Measurements from ENCODE around the gene ZNF41. TPM values are rescaled to one million over a fixed set of nuclear protein-coding genes. Genes with fewer than 3 reads are reported as not detected.

Gene ZNF41
- total and polyA plus RNA-seq, 2 experiments from 2014 or later, result 2.0 to 6.3 TPM

DNA sequence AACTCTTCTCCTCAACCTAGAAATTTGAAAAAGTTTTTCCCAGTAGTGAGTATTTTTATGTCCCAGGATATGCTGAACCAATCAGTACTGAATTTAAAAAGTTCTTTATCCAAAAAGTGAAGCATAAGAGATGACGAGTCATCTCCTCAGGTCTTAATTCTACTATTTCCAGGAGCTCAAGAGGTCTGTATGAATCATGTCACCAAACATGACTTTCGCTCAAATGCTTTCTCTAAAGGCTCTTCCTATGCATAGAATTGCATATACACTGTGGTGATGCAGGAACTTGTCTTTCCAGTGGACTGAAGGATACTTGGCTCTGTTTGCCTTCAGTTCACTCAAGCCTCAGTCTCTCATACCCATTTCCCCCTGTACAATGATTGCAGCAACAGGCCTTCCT lies 36.1 kb downstream of the ZNF41 start:
- Histone ChIP-seq H3K4me3 (no peak overlapping the region), H3K27me3 (ENCODE audit: insufficient read depth) (no peaks in the 10 kb centered on the region), H3K36me3 (ENCODE audit: insufficient read depth) (peaks cover 4% of the 10 kb centered on the region), H2AFZ (no peak overlapping the region), H3K4me1 (ENCODE audit: insufficient read depth) (no peaks in the 10 kb centered on the region), H3K27ac (ENCODE audit: low read depth) (no peak overlapping the region), H3K4me2 (no peak overlapping the region), H4K20me1 (replicated peaks; ENCODE audit: insufficient read depth) (no peaks in the 10 kb centered on the region), H3K9me2 (ENCODE audit: insufficient read depth) (no peaks in the 10 kb centered on the region), H3F3A (replicated peaks; ENCODE audit: low read depth) (no peaks in the 10 kb centered on the region), H3K79me2 (replicated peaks; ENCODE audit: insufficient read depth) (no peaks in the 10 kb centered on the region)
- Mint-ChIP-seq H3K36me3 (ENCODE audit: low read depth) (peaks cover 63% of the 10 kb centered on the region), H3K9me3 (peaks cover 43% of the 10 kb centered on the region), H3K4me1 (no peaks in the 10 kb centered on the region), H3K4me3 (no peak overlapping the region), H3K27me3 (ENCODE audit: insufficient read depth, low read depth, poor library complexity) (no peaks in the 10 kb centered on the region), H3K27ac (no peak overlapping the region)
- TF ChIP-seq ZNF331 (CRISPR knock-in tag; IDR thresholded peaks at IDR 0.05; ENCODE audit: low read depth) (no peak), ZNF114 (CRISPR knock-in tag; IDR thresholded peaks at IDR 0.05) (no peak), POLR2AphosphoS5 (IDR thresholded peaks at IDR 0.05; ENCODE audit: low read depth) (no peak), CTCF (conservative IDR thresholded peaks at IDR 0.05; ENCODE audit: low read depth in 2 of 2) (no peak), CREB1 (CRISPR knock-in tag; IDR thresholded peaks at IDR 0.05; ENCODE audit: low read depth) (no peak), JUNB (IDR thresholded peaks at IDR 0.05; ENCODE audit: unreplicated experiment) (no peak), EZH2 (IDR thresholded peaks at IDR 0.05; ENCODE audit: low read depth, unreplicated experiment) (no peak), ZNF462 (CRISPR knock-in tag; IDR thresholded peaks at IDR 0.05) (no peak)
- TF ChIP-seq, protein P1, sequence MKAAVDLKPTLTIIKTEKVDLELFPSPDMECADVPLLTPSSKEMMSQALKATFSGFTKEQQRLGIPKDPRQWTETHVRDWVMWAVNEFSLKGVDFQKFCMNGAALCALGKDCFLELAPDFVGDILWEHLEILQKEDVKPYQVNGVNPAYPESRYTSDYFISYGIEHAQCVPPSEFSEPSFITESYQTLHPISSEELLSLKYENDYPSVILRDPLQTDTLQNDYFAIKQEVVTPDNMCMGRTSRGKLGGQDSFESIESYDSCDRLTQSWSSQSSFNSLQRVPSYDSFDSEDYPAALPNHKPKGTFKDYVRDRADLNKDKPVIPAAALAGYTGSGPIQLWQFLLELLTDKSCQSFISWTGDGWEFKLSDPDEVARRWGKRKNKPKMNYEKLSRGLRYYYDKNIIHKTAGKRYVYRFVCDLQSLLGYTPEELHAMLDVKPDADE (IDR thresholded peaks at IDR 0.05), result no peak
- ATAC-seq (no peak), DNase-seq (ENCODE audit: low spot score) (no peak)

All from GM23338 (cell line).